Mononuclear cell (primary cell): ENCODE data around the gene AGAP1. TPM values are rescaled to one million over a fixed set of nuclear protein-coding genes. Genes with fewer than 3 reads are reported as not detected.

Experiments used
- H3K27me3 ChIP-seq: 2 replicates; pipeline ENCODE4 v1.6.0; 2011; ENCODE audit warnings: low read length, control low read depth; ENCODE audit not compliant: insufficient read depth
- H3K4me1 ChIP-seq: 2 replicates; pipeline ENCODE4 v1.5.1; 2011; ENCODE audit warnings: mild to moderate bottlenecking, low read length, control low read depth; ENCODE audit not compliant: insufficient read depth
- H3K4me3 ChIP-seq: 2 replicates; pipeline ENCODE4 v1.5.1; 2011; ENCODE audit warnings: mild to moderate bottlenecking, low read length, moderate library complexity
- H3K9me3 ChIP-seq: 2 replicates; pipeline ENCODE4 v1.5.1; 2011; ENCODE audit warnings: low read depth, mild to moderate bottlenecking, control low read depth, low read length
- total RNA-seq: library from RNA; depleted of rRNA; stranded (reverse); fragments of >200 nt; gene quantifications from one replicate; pipeline ENCODE4 v1.2.3, GENCODE V29; 2012

The AGAP1 gene
- total RNA-seq, 1 donor, result 2.7 TPM

GRCh38 chr2:236164201-236164924 is 670.5 kb downstream of the AGAP1 start:
- Histone ChIP-seq H3K9me3 (no peaks in the 10 kb centered on the region), H3K27me3 (peaks cover 69% of the 10 kb centered on the region), H3K4me3 (no peak overlapping the region), H3K4me1 (no peaks in the 10 kb centered on the region)

- H3K4me1 ChIP-seq, result no peaks in the 10 kb centered on the region
- H3K4me3 ChIP-seq, result no peak overlapping the region
- no peaks in the 10 kb centered on the region for H3K9me3 ChIP-seq
- peaks cover 77% of the 10 kb centered on the region for H3K27me3 ChIP-seq
Observed at GRCh38 chr2:236164925-236165841, 671.3 kb downstream of the AGAP1 start.

- H3K9me3 ChIP-seq, result no peaks in the 10 kb centered on the region
- no peaks in the 10 kb centered on the region for H3K4me1 ChIP-seq
- no peak overlapping the region for H3K4me3 ChIP-seq
- H3K27me3 ChIP-seq, result peaks cover 82% of the 10 kb centered on the region
Observed at GRCh38 chr2:236165842-236166795, 672.3 kb downstream of the AGAP1 start.

DNA sequence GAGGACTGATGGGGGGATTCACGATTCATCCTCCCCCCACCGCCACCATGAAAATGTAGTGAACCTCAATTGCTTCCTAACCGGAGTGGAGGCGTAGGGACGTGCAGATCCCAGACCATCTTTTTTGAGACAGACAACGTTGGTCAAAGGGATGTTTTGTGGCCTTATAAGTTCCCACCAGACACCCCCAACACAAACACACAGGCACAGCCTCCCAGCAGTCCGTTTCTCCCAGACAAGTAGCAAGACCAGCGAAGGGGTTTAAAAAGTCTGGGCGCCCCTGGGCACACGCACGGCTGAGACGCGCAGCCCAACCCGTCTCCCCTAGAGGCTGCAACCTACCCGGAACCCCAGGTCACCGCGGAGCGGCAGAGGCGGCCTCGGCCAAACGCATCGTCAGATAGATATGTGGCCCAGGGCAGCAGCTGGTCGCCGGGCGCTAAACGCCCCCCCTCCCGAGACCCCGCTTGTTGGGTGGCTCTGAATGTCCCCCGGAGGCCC is 673.0 kb downstream of the AGAP1 start:
- Histone ChIP-seq H3K9me3 (no peaks in the 10 kb centered on the region), H3K4me1 (no peaks in the 10 kb centered on the region), H3K4me3 (no peak overlapping the region), H3K27me3 (peaks cover 83% of the 10 kb centered on the region)

DNA sequence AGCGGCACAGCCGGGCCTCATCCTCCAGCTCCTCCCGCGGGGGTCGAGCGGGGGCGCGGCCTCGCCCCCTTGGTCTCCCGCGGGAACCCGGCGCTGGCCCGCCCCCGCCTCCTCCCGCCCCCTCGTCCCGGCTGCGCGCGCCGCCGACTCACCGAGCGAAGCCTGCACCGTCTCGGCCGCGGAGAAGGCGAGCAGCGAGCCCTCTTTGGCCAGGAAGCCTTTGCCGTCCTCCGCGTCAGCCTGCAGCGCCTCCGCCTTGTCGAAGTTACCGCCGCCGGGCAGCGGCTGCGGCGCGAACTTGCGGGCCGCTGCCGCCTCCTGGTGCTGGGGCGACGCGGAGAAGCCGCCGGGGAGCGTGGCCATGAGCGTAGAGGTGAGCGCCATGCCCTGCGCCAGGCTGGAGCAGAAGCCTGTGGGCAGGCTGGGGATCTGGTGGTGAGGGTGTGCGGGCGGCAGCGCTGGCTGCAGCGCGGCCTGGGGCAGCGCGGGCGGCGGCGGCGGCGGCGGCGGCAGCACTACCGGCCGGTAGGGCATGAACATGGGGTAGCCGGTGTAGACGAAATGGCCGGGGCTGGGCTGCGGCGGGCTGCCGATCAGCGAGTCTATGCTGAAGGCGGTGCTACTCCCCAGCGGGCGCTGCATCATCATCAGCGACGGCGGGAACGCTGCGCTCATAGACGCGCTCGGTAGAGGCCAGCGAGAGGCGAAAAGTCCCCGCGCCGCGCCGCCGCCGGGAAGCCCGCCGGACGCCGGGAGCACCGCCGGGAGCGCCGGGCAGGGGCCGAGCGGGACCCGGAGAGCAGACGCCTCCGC is 673.7 kb downstream of the AGAP1 start:
- no peaks in the 10 kb centered on the region for H3K9me3 ChIP-seq
- peaks cover 84% of the 10 kb centered on the region for H3K27me3 ChIP-seq
- H3K4me1 ChIP-seq, result no peaks in the 10 kb centered on the region
- H3K4me3 ChIP-seq, result no peak overlapping the region

DNA sequence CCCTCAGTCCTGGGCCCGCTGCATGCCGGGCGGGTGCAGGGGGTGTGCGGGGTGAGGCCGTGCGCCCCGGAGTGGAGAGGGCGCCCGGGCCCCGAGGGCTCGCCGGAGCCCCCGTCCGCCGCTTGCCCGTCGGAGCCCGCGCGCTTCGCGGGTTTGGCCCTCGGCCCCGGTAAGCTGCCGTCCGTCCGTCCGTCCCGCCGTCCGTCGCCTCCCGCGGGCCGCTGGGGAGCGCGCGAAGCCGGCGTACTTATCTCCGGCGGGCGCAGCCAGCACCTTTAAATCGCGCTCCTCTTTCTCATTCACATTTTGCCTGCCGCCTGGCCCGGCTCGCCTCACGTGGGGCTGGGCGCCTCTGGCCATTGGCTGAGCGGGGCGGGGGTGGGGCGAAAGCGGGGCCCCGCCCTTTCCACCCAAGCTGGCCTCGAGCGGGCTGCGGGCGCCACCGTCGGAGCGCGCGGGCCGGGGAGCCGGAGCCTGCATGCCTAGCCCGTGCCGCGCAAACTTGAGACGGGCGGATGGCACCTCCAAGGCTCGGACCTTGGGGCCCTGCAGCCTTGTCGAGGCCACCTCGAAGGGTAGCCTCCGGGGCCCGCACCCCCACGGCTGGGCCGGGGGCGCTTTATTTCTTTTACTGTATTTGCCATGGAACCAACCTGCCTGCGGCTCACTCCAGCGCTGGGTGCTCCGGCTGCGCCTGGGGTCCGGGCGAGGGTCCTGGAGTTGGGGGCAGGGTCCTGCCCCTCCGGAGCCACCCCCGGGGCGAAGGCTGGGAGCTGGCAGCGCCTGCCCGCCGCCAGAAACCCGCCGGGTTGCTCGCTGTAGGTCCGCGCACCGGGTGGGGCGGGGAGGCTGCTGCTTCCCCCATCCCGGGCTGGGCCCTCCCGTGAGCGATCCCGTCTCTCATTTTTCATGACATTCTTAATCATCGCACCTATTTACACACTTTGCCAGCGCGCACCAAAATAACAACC is 674.6 kb downstream of the AGAP1 start, which contains the start of gene GBX2:
TSS of gene GBX2 (minus strand) at position 277 of the 971 bp plus-strand sequence. CDS start 415 bp downstream, outside the sequence.
- Histone ChIP-seq H3K27me3 (peaks cover 82% of the 10 kb centered on the region), H3K9me3 (no peaks in the 10 kb centered on the region), H3K4me3 (no peak within 1 kb of the TSS), H3K4me1 (no peaks in the 10 kb centered on the region)

DNA sequence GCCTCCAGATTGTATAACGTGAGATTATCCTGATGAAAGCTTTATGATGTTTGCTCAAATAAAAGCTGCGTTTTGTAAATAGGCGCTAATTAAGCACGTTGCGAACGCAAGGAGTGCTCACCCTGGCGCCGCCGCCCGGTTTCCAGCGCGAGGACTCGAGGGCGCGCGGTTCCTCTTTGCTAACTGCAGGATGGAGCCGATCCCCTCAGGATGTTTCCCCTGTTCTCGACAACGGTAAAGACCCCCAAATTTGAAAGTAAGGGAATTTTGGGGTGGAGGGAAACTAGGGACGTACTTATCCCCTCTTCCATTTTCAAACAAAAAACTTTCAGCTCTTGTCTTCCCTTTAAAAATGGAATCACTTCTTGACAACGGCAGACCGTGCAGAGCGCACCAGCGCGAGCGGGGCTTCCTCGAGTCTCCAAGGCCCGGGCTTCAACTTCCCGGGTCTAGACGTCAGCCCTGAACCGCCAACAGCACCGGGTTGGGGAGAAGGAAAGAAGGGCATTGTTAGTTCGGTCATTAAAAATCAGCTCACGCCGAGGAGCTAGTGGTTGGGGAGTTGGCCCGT is 675.4 kb downstream of the AGAP1 start:
- peaks cover 84% of the 10 kb centered on the region for H3K27me3 ChIP-seq
- no peaks in the 10 kb centered on the region for H3K9me3 ChIP-seq
- no peak overlapping the region for H3K4me3 ChIP-seq
- no peaks in the 10 kb centered on the region for H3K4me1 ChIP-seq

DNA sequence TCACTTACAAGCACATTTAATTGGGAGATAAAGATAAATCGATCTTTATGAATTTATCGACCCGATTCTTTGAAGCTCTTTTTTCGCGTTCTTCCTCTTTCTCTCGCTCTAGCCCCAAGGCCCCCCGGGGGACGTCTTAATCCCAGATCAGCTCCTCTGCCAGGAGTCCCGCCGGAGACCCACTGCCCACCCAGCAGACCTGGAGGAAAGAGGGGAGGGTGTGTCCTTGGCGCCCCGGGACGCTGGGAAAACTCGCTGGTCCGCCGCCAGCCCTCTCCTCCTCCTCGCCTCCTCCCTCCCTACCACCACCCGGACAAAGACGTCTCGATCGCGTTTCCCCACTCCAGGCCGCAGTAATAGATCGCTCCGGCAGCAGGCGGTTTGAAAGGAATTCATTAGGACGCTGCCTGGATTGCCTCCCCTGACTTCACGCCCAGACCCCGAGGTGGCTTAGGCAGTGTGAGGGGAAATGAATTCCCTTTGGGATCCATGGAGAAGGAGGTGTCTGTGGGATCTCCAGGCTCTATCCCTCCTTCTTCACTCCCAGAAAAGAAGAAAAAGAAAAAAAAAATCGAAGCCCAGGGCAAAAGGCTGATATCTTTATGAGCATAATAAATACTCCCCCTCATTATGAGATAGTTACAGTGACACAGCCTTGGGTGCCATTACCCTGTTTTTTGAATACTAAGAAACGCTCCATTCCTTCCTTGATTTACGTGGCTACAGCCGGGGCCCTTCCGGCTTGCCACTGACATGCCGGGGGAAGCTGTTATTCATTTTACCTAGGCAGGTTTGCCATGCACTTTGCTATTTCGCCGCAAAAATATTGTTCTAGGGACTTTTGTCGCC is 676.1 kb downstream of the AGAP1 start:
- Histone ChIP-seq H3K4me3 (no peak overlapping the region), H3K9me3 (no peaks in the 10 kb centered on the region), H3K27me3 (peaks cover 85% of the 10 kb centered on the region), H3K4me1 (no peaks in the 10 kb centered on the region)

DNA sequence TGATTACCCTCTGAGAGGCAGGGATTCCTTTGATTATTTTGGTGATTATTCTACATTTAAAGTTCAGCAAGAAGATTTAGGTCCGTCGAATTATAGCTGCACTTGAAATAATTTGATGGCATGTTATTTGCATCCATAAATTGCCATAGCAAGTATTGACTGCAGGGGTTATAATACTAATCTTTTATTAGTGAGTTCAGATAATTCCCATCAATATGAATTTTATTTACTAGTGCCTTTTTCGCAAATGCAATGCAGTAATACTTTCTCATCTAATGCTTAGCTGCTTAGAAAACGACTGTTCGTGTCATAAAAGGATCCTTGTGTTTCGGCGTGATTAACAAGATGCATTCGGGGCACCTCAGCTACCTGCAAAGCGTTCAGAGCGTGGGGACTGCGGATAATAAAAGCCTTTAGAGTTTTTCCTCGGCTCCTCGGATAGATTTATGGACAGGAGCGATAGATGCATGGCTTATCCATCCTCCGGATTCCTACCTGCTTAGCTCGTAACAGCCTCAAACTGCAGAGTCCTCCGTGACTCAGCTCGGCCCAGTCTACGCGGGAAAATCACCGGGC is 676.8 kb downstream of the AGAP1 start:
- Histone ChIP-seq H3K9me3 (no peaks in the 10 kb centered on the region), H3K4me1 (no peaks in the 10 kb centered on the region), H3K4me3 (no peak overlapping the region), H3K27me3 (peaks cover 85% of the 10 kb centered on the region)

GRCh38 chr2:236171181-236171679 is 677.4 kb downstream of the AGAP1 start:
- peaks cover 84% of the 10 kb centered on the region for H3K27me3 ChIP-seq

GRCh38 chr2:236171680-236172254 is 677.9 kb downstream of the AGAP1 start:
- Histone ChIP-seq H3K4me3 (no peak overlapping the region), H3K9me3 (no peaks in the 10 kb centered on the region), H3K27me3 (peaks cover 84% of the 10 kb centered on the region), H3K4me1 (no peaks in the 10 kb centered on the region)

More at GRCh38 chr2:236171181-236171679, 677.4 kb downstream of the AGAP1 start:
- H3K4me1 ChIP-seq, result no peaks in the 10 kb centered on the region
- no peaks in the 10 kb centered on the region for H3K9me3 ChIP-seq
- no peak overlapping the region for H3K4me3 ChIP-seq
